HG02623 (cell line): Measurements from ENCODE around the gene CARD9.

ENCODE experiments used
- ATAC-seq: cut with Tn5 transposase; IDR thresholded peaks from one replicate; pipeline ENCODE4 v1.9.1; 2021; ENCODE audit warnings: moderate library complexity; ENCODE audit not compliant: unreplicated experiment

CARD9 gene

GRCh38 chr9:136351252-136351800 is 22.1 kb downstream of the CARD9 start:
- no peak for ATAC-seq

GRCh38 chr9:136349546-136349945 is 23.9 kb downstream of the CARD9 start:
- ATAC-seq: no peak

GRCh38 chr9:136348691-136349090 is 24.8 kb downstream of the CARD9 start:
- ATAC-seq: no peak

GRCh38 chr9:136347472-136348256 is 25.8 kb downstream of the CARD9 start:
- no peak for ATAC-seq

- ATAC-seq: no peak
Measured at GRCh38 chr9:136346927-136347465, 26.5 kb downstream of the CARD9 start.

GRCh38 chr9:136346157-136346481 is 27.4 kb downstream of the CARD9 start:
- no peak for ATAC-seq

- ATAC-seq: no peak
Measured at GRCh38 chr9:136345281-136346156, 27.9 kb downstream of the CARD9 start.

- ATAC-seq: no peak
Measured at GRCh38 chr9:136344544-136345280, 28.8 kb downstream of the CARD9 start.

- no peak for ATAC-seq
Measured at GRCh38 chr9:136343884-136344269, 29.6 kb downstream of the CARD9 start.

GRCh38 chr9:136343121-136343883 is 30.2 kb downstream of the CARD9 start:
- no peak for ATAC-seq

- ATAC-seq: no peak
Measured at GRCh38 chr9:136342181-136343120, 31.0 kb downstream of the CARD9 start.

GRCh38 chr9:136341769-136342168 is 31.7 kb downstream of the CARD9 start:
- ATAC-seq: no peak

- no peak for ATAC-seq
Measured at GRCh38 chr9:136341042-136341655, 32.3 kb downstream of the CARD9 start.

GRCh38 chr9:136340356-136341041 is 33.0 kb downstream of the CARD9 start:
- no peak for ATAC-seq

GRCh38 chr9:136339958-136340310 is 33.5 kb downstream of the CARD9 start:
- no peak for ATAC-seq

- ATAC-seq: no peak
Measured at GRCh38 chr9:136339173-136339957, 34.1 kb downstream of the CARD9 start.

GRCh38 chr9:136338511-136338910 is 35.0 kb downstream of the CARD9 start:
- ATAC-seq: no peak
